Activated CD4-positive, CD25-positive, alpha-beta regulatory T cell (primary cell): ENCODE measurements around the gene PLP2.

ENCODE experiments used
- DNase-seq, 4 experiments: peaks; one replicate each; lab custom pipeline; 2025; lab: John Stamatoyannopoulos, UW

Gene PLP2

GRCh38 chrX:49209434-49210251 is 37.9 kb downstream of the PLP2 start:
- no peak for DNase-seq

GRCh38 chrX:49210406-49210805 is 38.7 kb downstream of the PLP2 start:
- no peak for DNase-seq

- no peak for DNase-seq
Measured at GRCh38 chrX:49211074-49211473, 39.4 kb downstream of the PLP2 start.

GRCh38 chrX:49212209-49212608 is 40.5 kb downstream of the PLP2 start:
- no peak for DNase-seq

GRCh38 chrX:49212861-49213260 is 41.2 kb downstream of the PLP2 start:
- no peak for DNase-seq

- no peak for DNase-seq
Measured at GRCh38 chrX:49214416-49214815, 42.7 kb downstream of the PLP2 start.

- no peak for DNase-seq
Measured at GRCh38 chrX:49214996-49215526, 43.4 kb downstream of the PLP2 start.

GRCh38 chrX:49220100-49220499 is 48.4 kb downstream of the PLP2 start:
- DNase-seq = no peak

GRCh38 chrX:49221868-49222267 is 50.2 kb downstream of the PLP2 start:
- no peak for DNase-seq
